ENCODE data around the gene C11orf58.

C11orf58 gene

DNA sequence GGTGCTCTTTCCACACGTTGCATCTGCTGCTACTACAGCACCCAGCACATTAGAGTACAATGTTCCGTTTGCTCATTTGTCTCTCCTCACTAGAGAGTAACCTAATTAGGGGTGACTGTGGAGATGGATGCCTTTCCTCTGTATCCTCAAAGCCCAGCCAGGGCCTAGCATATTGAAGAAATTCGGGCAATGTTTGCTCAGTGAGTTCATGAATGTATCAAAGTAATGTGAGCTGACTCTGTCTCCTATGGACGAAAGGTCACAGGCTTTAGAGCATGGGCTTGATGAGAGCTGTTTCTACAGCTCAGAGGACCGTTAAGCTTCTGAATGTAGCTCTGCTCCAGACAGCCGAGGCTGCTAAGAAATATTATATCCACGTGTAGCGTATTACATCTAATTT, 67.5 kb downstream of the C11orf58 start:
- no peak for DNase-seq

DNA sequence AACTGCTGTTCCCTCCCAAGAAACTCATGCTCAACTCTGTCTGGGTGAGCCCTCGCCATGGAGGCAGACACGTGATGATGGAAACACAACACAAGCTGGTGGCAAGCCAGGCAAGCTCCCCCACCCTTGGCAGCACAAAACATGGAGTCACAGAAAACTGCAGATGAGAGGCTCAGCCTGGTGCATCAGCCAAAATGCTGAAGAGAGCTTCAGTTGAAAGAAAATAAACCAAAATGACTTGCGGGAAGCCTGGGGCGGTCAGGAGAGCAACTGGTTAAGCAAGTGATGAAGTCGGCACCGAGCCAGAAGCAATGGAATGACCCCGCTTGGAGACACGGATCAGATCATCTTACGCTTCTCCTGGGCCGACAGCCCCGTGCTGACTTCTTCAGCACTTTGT, 68.3 kb downstream of the C11orf58 start:
- no peak for DNase-seq

DNA sequence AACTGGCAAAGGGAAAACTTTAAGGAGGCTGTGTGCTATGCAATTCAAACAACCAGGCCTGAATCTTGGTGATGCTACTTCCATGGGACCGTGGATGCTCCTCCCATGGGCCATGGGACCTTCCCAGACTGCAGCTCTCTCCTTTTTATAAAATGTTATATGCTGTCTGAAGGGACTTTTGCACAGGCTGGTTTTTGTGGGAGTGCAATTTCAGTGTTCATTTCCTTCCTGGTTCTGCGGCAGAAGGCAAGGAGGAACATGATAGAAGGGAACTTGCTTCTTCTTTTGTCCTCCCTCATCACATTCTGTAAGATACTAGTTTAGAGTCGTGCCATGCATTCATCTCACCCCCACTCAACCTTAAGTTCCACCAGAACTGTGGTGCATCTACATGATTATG, 68.9 kb downstream of the C11orf58 start:
- peak in 1 of 2 donors; percentile 17 for DNase-seq
